Endothelial cell of umbilical vein (primary cell): ENCODE measurements around the gene ARL3.

Experiments
- EZH2 ChIP-seq: IDR thresholded peaks from 2 replicates; pipeline ENCODE4 v1.6.1; 2012; ENCODE audit warnings: borderline replicate concordance, low read depth, mild to moderate bottlenecking, moderate library complexity, low read length, inconsistent platforms; ENCODE audit not compliant: severe bottlenecking
- MYC ChIP-seq: IDR thresholded peaks from one replicate; pipeline ENCODE4 v1.6.1; 2011; ENCODE audit warnings: mild to moderate bottlenecking, low read depth, low read length
- TF ChIP-seq, protein P1 (sequence below), 2 donors: IDR thresholded peaks; 1 replicate in 1 of 2; 2 replicates in 1 of 2; pipeline ENCODE4 v1.5.1; 2011; ENCODE audit warnings: low read length in 2 of 2, mild to moderate bottlenecking in 2 of 2, moderate library complexity in 2 of 2, control low read depth in 1 of 2, inconsistent platforms in 1 of 2, low read depth in 1 of 2; ENCODE audit not compliant: insufficient read depth in 1 of 2; ENCODE audit errors: extremely low read depth in 1 of 2

GRCh38 chr10:102653060-102653459, 61.1 kb downstream of the ARL3 start:
- TF ChIP-seq, protein P1, sequence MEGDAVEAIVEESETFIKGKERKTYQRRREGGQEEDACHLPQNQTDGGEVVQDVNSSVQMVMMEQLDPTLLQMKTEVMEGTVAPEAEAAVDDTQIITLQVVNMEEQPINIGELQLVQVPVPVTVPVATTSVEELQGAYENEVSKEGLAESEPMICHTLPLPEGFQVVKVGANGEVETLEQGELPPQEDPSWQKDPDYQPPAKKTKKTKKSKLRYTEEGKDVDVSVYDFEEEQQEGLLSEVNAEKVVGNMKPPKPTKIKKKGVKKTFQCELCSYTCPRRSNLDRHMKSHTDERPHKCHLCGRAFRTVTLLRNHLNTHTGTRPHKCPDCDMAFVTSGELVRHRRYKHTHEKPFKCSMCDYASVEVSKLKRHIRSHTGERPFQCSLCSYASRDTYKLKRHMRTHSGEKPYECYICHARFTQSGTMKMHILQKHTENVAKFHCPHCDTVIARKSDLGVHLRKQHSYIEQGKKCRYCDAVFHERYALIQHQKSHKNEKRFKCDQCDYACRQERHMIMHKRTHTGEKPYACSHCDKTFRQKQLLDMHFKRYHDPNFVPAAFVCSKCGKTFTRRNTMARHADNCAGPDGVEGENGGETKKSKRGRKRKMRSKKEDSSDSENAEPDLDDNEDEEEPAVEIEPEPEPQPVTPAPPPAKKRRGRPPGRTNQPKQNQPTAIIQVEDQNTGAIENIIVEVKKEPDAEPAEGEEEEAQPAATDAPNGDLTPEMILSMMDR (IDR thresholded peaks at IDR 0.05; ENCODE audit: extremely low read depth in 1 of 2, insufficient read depth in 1 of 2, low read depth in 1 of 2, low read length in 2 of 2): no peak
- TF ChIP-seq EZH2 (no peak), MYC (no peak)
